WTC11 (cell line): ENCODE measurements around the gene TRNT1. TPM values are rescaled to one million over a fixed set of nuclear protein-coding genes. Genes with fewer than 3 reads are reported as not detected.

ENCODE experiments used
- ATAC-seq: fragments of 200-7000 bp; cut with Tn5 transposase; 2 replicates; pipeline ENCODE4 v1.10.0; 2021; ENCODE audit warnings: mild to moderate bottlenecking, moderate library complexity
- CTCF ChIA-PET: fragments of 300-600 bp; sonication (Branson Sonifier 250); formaldehyde crosslinking; loops from one replicate; lab custom pipeline; 2021; ENCODE audit warnings: antibody characterized with exemption; lab: Charles Lee
- POLR2A ChIA-PET: fragments of 350-600 bp; sonication (Branson Sonifier 250); formaldehyde crosslinking; loops from one replicate; lab custom pipeline; 2021; ENCODE audit warnings: antibody characterized with exemption; lab: Charles Lee
- DNase-seq: peaks from one replicate; pipeline ENCODE4 v3.0.0; 2021; ENCODE audit warnings: low spot score
- H3K27ac Mint-ChIP-seq: 2 replicates; pipeline ENCODE4 v1.8.0; 2021; ENCODE audit warnings: mixed read lengths
- H3K27me3 Mint-ChIP-seq: 2 replicates; pipeline ENCODE4 v1.8.0; 2021; ENCODE audit warnings: low read depth, mild to moderate bottlenecking, moderate library complexity, mixed read lengths
- H3K36me3 Mint-ChIP-seq: 2 replicates; pipeline ENCODE4 v1.8.0; 2021; ENCODE audit warnings: mixed read lengths
- H3K4me1 Mint-ChIP-seq: 2 replicates; pipeline ENCODE4 v1.8.0; 2022; ENCODE audit warnings: mixed read lengths
- H3K4me3 Mint-ChIP-seq: 2 replicates; pipeline ENCODE4 v1.8.0; 2021; ENCODE audit warnings: mild to moderate bottlenecking, moderate library complexity, mixed read lengths
- H3K9me3 Mint-ChIP-seq: 2 replicates; pipeline ENCODE4 v1.8.0; 2021; ENCODE audit warnings: mixed read lengths
- CREM ChIP-seq: sonication (generic); formaldehyde crosslinking; IDR thresholded peaks from 2 replicates; pipeline ENCODE4 v1.8.1; 2022; ENCODE audit warnings: mild to moderate bottlenecking, missing genetic modification reagents, moderate library complexity
- GABPB1 ChIP-seq: sonication (generic); formaldehyde crosslinking; IDR thresholded peaks from 2 replicates; pipeline ENCODE4 v1.8.1; 2023; ENCODE audit warnings: mild to moderate bottlenecking, missing genetic modification reagents
- IRF2 ChIP-seq: sonication (generic); formaldehyde crosslinking; IDR thresholded peaks from 2 replicates; pipeline ENCODE4 v1.8.0; 2022; ENCODE audit warnings: low read depth, missing genetic modification reagents, borderline replicate concordance
- NFE2L1 ChIP-seq: sonication (generic); formaldehyde crosslinking; IDR thresholded peaks from 2 replicates; pipeline ENCODE4 v1.8.1; 2023; ENCODE audit warnings: missing genetic modification reagents
- PREB ChIP-seq: sonication (generic); formaldehyde crosslinking; IDR thresholded peaks from 2 replicates; pipeline ENCODE4 v1.8.1; 2022; ENCODE audit warnings: mild to moderate bottlenecking, missing genetic modification reagents, moderate library complexity, borderline replicate concordance
- PRRX2 ChIP-seq: fragments of 250-450 bp; sonication (Bioruptor Pico); IDR thresholded peaks from 2 replicates; pipeline ENCODE4 v1.8.0; 2021; ENCODE audit warnings: mild to moderate bottlenecking
- SOX15 ChIP-seq: fragments of 250-450 bp; sonication (Bioruptor Pico); IDR thresholded peaks from 2 replicates; pipeline ENCODE4 v1.9.0; 2021; ENCODE audit warnings: mild to moderate bottlenecking
- TEAD1 ChIP-seq: sonication (generic); formaldehyde crosslinking; IDR thresholded peaks from 2 replicates; pipeline ENCODE4 v1.8.0; 2022; ENCODE audit warnings: mild to moderate bottlenecking, missing genetic modification reagents
- ZNF121 ChIP-seq: sonication (generic); formaldehyde crosslinking; IDR thresholded peaks from 2 replicates; pipeline ENCODE4 v1.8.0; 2023; ENCODE audit warnings: missing genetic modification reagents
- ZNF281 ChIP-seq: sonication (generic); formaldehyde crosslinking; IDR thresholded peaks from 2 replicates; pipeline ENCODE4 v1.8.0; 2023; ENCODE audit warnings: mild to moderate bottlenecking, missing genetic modification reagents
- ZNF317 ChIP-seq: sonication (generic); formaldehyde crosslinking; IDR thresholded peaks from 2 replicates; pipeline ENCODE4 v1.8.1; 2023; ENCODE audit warnings: low read depth, mild to moderate bottlenecking, moderate library complexity, missing genetic modification reagents, borderline replicate concordance
- ZNF423 ChIP-seq: fragments of 250-450 bp; sonication (Bioruptor Pico); IDR thresholded peaks from 2 replicates; pipeline ENCODE4 v2.1.2; 2022; ENCODE audit warnings: mild to moderate bottlenecking, moderate library complexity
- ZNF671 ChIP-seq: fragments of 250-450 bp; sonication (Bioruptor Pico); IDR thresholded peaks from 2 replicates; pipeline ENCODE4 v1.8.0; 2021; ENCODE audit warnings: mild to moderate bottlenecking
- total RNA-seq: library from RNA; stranded (reverse); gene quantifications from 3 replicates; pipeline ENCODE4 v1.2.3, GENCODE V29; 2021
- TF ChIP-seq, protein P1 (sequence below): sonication (generic); formaldehyde crosslinking; IDR thresholded peaks from 2 replicates; pipeline ENCODE4 v1.8.1; 2023; ENCODE audit warnings: mild to moderate bottlenecking, missing genetic modification reagents
- TF ChIP-seq, protein P2 (sequence below): fragments of 250-450 bp; sonication (Bioruptor Pico); IDR thresholded peaks from 2 replicates; pipeline ENCODE4 v1.9.0; 2021; ENCODE audit warnings: mild to moderate bottlenecking, borderline replicate concordance
- TF ChIP-seq, protein P3 (sequence below): sonication (generic); formaldehyde crosslinking; IDR thresholded peaks from 2 replicates; pipeline ENCODE4 v1.8.1; 2023; ENCODE audit warnings: mild to moderate bottlenecking, missing genetic modification reagents
- TF ChIP-seq, protein P4 (sequence below): sonication (generic); formaldehyde crosslinking; IDR thresholded peaks from 2 replicates; pipeline ENCODE4 v1.8.1; 2022; ENCODE audit warnings: missing genetic modification reagents, borderline replicate concordance

Gene TRNT1
- total RNA-seq, 1 experiment from 2014 or later = 18.8 TPM

GRCh38 chr3:3178498-3179328 lies 52.0 kb downstream of the TRNT1 start:
- ATAC-seq = no peak
- TF ChIP-seq ZNF423 (CRISPR knock-in tag) (no peak), ZNF671 (CRISPR knock-in tag) (no peak), GABPB1 (CRISPR knock-in tag) (no peak), ZNF281 (CRISPR knock-in tag) (no peak), PREB (CRISPR knock-in tag) (no peak), NFE2L1 (no peak), ZNF121 (CRISPR knock-in tag) (no peak), ZNF317 (CRISPR knock-in tag) (no peak)
- TF ChIP-seq, protein P1, sequence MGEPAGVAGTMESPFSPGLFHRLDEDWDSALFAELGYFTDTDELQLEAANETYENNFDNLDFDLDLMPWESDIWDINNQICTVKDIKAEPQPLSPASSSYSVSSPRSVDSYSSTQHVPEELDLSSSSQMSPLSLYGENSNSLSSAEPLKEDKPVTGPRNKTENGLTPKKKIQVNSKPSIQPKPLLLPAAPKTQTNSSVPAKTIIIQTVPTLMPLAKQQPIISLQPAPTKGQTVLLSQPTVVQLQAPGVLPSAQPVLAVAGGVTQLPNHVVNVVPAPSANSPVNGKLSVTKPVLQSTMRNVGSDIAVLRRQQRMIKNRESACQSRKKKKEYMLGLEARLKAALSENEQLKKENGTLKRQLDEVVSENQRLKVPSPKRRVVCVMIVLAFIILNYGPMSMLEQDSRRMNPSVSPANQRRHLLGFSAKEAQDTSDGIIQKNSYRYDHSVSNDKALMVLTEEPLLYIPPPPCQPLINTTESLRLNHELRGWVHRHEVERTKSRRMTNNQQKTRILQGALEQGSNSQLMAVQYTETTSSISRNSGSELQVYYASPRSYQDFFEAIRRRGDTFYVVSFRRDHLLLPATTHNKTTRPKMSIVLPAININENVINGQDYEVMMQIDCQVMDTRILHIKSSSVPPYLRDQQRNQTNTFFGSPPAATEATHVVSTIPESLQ (CRISPR knock-in tag) = no peak

GRCh38 chr3:3179407-3180094 lies 52.8 kb downstream of the TRNT1 start, which contains the start of gene CRBN:
Gene CRBN, minus strand, starts transcription at chr3:3179691. Its CDS starts 4 bp downstream, at chr3:3179687.
- peaks cover 2% of the 10 kb centered on the region; the same call in 1 of the 2 replicates for H3K36me3 Mint-ChIP-seq
- ATAC-seq = peak; percentile 98
- CTCF ChIA-PET = interaction anchor here (0.6 kb wide), 2 partner anchors 46 to 342 kb away, joined by 3 to 4 read pairs; no protein-coding TSS in a partner anchor
- H3K27me3 Mint-ChIP-seq = peaks cover 22% of the 10 kb centered on the region
- peak; percentile 84 for DNase-seq
- H3K4me3 Mint-ChIP-seq = peak within 1 kb of the TSS; percentile 97
- peaks cover 9% of the 10 kb centered on the region for H3K4me1 Mint-ChIP-seq
- POLR2A ChIA-PET = no interaction called here
- H3K9me3 Mint-ChIP-seq = peaks cover 3% of the 10 kb centered on the region; the same call in 1 of the 2 replicates
- H3K27ac Mint-ChIP-seq = peak within 1 kb of the TSS; percentile 87
- TF ChIP-seq PRRX2 (CRISPR knock-in tag) = no peak
- TF ChIP-seq, protein P2, sequence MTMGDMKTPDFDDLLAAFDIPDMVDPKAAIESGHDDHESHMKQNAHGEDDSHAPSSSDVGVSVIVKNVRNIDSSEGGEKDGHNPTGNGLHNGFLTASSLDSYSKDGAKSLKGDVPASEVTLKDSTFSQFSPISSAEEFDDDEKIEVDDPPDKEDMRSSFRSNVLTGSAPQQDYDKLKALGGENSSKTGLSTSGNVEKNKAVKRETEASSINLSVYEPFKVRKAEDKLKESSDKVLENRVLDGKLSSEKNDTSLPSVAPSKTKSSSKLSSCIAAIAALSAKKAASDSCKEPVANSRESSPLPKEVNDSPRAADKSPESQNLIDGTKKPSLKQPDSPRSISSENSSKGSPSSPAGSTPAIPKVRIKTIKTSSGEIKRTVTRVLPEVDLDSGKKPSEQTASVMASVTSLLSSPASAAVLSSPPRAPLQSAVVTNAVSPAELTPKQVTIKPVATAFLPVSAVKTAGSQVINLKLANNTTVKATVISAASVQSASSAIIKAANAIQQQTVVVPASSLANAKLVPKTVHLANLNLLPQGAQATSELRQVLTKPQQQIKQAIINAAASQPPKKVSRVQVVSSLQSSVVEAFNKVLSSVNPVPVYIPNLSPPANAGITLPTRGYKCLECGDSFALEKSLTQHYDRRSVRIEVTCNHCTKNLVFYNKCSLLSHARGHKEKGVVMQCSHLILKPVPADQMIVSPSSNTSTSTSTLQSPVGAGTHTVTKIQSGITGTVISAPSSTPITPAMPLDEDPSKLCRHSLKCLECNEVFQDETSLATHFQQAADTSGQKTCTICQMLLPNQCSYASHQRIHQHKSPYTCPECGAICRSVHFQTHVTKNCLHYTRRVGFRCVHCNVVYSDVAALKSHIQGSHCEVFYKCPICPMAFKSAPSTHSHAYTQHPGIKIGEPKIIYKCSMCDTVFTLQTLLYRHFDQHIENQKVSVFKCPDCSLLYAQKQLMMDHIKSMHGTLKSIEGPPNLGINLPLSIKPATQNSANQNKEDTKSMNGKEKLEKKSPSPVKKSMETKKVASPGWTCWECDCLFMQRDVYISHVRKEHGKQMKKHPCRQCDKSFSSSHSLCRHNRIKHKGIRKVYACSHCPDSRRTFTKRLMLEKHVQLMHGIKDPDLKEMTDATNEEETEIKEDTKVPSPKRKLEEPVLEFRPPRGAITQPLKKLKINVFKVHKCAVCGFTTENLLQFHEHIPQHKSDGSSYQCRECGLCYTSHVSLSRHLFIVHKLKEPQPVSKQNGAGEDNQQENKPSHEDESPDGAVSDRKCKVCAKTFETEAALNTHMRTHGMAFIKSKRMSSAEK = no peak
- peak; percentile 72; the same call in 1 of the 2 replicates for TF ChIP-seq GABPB1 (CRISPR knock-in tag)
- TF ChIP-seq, protein P3, sequence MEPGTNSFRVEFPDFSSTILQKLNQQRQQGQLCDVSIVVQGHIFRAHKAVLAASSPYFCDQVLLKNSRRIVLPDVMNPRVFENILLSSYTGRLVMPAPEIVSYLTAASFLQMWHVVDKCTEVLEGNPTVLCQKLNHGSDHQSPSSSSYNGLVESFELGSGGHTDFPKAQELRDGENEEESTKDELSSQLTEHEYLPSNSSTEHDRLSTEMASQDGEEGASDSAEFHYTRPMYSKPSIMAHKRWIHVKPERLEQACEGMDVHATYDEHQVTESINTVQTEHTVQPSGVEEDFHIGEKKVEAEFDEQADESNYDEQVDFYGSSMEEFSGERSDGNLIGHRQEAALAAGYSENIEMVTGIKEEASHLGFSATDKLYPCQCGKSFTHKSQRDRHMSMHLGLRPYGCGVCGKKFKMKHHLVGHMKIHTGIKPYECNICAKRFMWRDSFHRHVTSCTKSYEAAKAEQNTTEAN (CRISPR knock-in tag) = no peak; the same call in 1 of the 2 replicates
- TF ChIP-seq CREM (CRISPR knock-in tag) = peak; percentile 85
- TF ChIP-seq ZNF671 (CRISPR knock-in tag) = no peak
- TF ChIP-seq SOX15 (CRISPR knock-in tag) = no peak
- TF ChIP-seq, protein P4, sequence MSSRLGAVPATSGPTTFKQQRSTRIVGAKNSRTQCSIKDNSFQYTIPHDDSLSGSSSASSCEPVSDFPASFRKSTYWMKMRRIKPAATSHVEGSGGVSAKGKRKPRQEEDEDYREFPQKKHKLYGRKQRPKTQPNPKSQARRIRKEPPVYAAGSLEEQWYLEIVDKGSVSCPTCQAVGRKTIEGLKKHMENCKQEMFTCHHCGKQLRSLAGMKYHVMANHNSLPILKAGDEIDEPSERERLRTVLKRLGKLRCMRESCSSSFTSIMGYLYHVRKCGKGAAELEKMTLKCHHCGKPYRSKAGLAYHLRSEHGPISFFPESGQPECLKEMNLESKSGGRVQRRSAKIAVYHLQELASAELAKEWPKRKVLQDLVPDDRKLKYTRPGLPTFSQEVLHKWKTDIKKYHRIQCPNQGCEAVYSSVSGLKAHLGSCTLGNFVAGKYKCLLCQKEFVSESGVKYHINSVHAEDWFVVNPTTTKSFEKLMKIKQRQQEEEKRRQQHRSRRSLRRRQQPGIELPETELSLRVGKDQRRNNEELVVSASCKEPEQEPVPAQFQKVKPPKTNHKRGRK = no peak
- TF ChIP-seq TEAD1 (CRISPR knock-in tag) = peak; percentile 84
- no peak for TF ChIP-seq IRF2 (CRISPR knock-in tag)

More at GRCh38 chr3:3178498-3179328, 52.0 kb downstream of the TRNT1 start:
- Mint-ChIP-seq H3K4me3 (peak overlapping the region; percentile 97), H3K9me3 (no peaks in the 10 kb centered on the region), H3K36me3 (peaks cover 7% of the 10 kb centered on the region), H3K4me1 (peaks cover 9% of the 10 kb centered on the region), H3K27me3 (peaks cover 19% of the 10 kb centered on the region), H3K27ac (peak overlapping the region; percentile 87)
- POLR2A ChIA-PET = no interaction called here
- DNase-seq = no peak
- CTCF ChIA-PET = interaction anchor here (0.6 to 1.3 kb wide), 3 partner anchors 21 to 343 kb away, joined by 3 to 4 read pairs (median 3); no protein-coding TSS in a partner anchor
